Measurements from ENCODE around the gene RNF181.
"Not testable (repeated sequence)": the region's sequence is repeated elsewhere in the genome, so short reads cannot be mapped to it uniquely, and the experiment has no call there.

RNF181 gene

GRCh38 chr2:85595301-85596025 lies at the start of gene RNF181:
Gene RNF181, plus strand, starts transcription at chr2:85595745. Its CDS starts 19 bp downstream, at chr2:85595764.
- DNase-seq = peak; percentile 91 to 98

- DNase-seq = no peak
Observed at GRCh38 chr2:85545780-85546240, 49.7 kb upstream of the RNF181 start.

GRCh38 chr2:85547089-85547858 lies 48.3 kb upstream of the RNF181 start:
- no peak for DNase-seq

GRCh38 chr2:85547859-85548607 lies 47.5 kb upstream of the RNF181 start:
- DNase-seq = no peak

GRCh38 chr2:85548608-85548900 lies 47.0 kb upstream of the RNF181 start:
- DNase-seq = no peak

GRCh38 chr2:85549095-85549494 lies 46.5 kb upstream of the RNF181 start:
- DNase-seq = no peak

GRCh38 chr2:85549826-85550225 lies 45.7 kb upstream of the RNF181 start:
- DNase-seq = no peak

DNA sequence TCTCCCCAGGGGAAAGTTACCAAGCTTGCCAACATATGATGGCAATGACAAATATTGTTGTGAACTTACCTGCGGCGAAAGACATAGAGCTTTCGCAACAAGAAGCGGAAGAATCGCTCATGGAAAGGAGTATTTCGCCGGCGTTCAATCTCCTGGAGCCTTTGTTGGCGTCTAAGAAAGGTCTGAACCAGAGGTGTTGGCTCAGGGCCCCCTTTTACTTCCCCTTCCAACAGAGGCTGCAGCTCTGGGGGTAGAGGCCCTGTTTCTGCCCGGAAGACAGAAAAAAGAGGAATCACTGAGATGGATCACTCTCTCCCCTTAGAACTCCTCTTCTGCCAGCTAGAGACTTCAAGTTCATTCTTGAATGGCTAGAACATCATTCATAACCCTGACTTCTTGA lies 45.1 kb upstream of the RNF181 start:
- DNase-seq = no peak

- DNase-seq = peak; percentile 52 to 71
Observed at GRCh38 chr2:85551698-85552678, 43.6 kb upstream of the RNF181 start.

GRCh38 chr2:85553184-85553583 lies 42.4 kb upstream of the RNF181 start:
- DNase-seq = no peak

- DNase-seq = no peak
Observed at GRCh38 chr2:85554980-85555612, 40.4 kb upstream of the RNF181 start.

GRCh38 chr2:85557130-85557529 lies 38.4 kb upstream of the RNF181 start:
- DNase-seq = no peak

DNA sequence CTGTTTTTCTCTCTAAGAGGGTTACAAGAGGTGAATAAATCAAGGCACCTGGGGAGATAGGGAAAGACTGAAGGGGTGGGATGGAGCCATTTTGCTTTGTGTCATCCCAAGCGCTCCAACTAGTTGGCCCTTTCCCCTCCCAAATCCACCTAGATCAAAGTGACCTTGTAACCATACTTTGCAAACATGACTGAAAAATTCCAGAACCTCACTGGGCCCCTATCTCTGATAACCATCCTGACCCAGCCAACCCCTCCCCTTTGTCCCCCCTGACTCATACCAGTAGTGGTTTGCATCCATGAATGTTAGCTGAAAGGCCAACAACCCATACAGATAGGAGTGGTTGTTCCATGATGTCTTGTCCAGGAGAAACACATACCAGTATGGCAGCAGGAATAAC lies 37.4 kb upstream of the RNF181 start:
- no peak for DNase-seq

DNA sequence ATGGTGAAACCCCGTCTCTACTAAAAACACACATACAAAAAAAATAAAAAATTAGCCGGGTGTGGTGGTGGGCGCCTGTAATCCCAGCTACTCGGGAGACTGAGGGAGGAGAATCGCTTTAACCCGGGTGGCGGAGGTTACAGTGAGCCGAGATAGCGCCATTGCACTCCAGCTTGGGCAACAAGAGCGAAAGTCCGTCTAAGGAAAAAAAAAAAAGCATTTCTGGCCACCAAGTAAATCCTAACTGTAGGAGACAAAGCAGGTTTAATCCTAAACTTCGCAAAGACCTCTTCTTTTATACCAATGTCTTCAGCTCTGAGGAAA lies 35.2 kb upstream of the RNF181 start:
- not testable (repeated sequence) for DNase-seq

- no peak for DNase-seq
Observed at GRCh38 chr2:85560812-85561279, 34.7 kb upstream of the RNF181 start.

- DNase-seq = peak; percentile 87 to 96
Observed at GRCh38 chr2:85561280-85562212, 34.0 kb upstream of the RNF181 start, which contains the start of gene GGCX. Gene GGCX, minus strand, starts transcription at chr2:85561493. Its CDS starts 65 bp downstream, at chr2:85561428.

DNA sequence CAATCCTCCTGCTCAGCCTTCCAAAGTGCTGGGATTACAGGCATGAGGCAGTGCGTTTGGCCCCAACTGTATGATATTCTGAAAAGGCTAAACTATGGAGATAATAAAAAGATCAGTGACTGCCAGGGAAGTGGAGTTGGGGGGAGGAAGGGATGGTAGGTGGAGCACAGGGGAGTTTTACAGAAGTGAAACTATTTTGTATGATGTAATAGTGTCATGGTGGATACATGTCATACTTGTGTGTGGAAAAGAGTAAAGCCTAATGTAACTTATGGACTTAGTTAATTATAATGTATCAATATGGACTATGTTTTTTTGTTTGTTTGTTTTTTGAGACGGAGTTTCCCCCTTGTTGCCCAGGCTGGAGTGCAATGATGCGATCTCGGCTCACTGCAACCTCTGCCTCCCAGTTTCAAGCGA lies 31.4 kb upstream of the RNF181 start:
- DNase-seq = no peak

DNA sequence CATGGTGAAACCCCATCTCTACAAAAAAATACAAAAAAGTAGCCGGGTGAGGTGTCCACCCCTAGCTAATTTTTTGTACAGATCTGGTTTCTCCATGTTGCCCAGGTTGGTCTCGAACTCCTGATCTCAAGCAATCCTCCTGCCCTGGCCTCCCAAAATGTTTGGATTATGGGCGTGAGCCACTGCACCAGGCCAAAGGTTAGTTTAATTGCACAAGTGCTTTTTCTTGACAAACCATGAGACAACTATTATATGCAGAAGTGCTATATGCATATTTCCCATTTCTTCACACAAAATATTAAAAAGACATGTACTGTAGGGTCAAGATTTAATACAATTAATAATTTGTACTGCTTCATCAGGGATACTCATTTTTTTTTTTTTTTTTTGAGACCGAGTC lies 29.3 kb upstream of the RNF181 start:
- no peak for DNase-seq

DNA sequence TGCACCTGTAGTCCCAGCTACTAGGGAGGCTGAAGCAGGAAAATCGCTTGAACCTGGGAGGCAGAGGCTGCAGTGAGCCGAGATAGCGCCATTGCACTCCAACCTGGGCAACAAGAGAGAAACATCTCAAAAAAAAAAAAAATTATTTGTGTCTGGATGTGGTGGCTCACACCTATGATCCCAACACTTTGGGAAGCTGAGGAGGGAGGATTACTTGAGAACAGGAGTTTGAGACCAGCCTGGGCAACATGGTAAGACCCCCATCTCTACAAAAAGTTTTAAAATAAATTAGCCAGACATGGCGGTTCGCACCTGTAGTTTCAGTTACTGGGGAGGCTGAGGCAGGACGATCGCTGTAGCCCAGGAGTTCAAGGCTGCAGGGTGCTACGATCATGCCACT lies 19.8 kb upstream of the RNF181 start:
- no peak for DNase-seq

- DNase-seq = no peak
Observed at GRCh38 chr2:85577063-85577385, 18.5 kb upstream of the RNF181 start.
